Stimulated activated CD4-positive, alpha-beta T cell treated with anti-CD3 and anti-CD28 coated beads, Interleukin-1b, Interleukin-23, amount 100 ng/mL, for 1 hour (primary cell): ENCODE results near the gene ITPRIPL2.

Experiments
- DNase-seq, 2 donors: peaks; one replicate each; pipeline ENCODE4 v3.0.0-alpha.2; 2020; ENCODE audit warnings: low read depth in 2 of 2

The ITPRIPL2 gene

GRCh38 chr16:19142939-19143598 is 29.3 kb downstream of the ITPRIPL2 start:
- DNase-seq, result no peak

GRCh38 chr16:19143599-19143956 is 29.8 kb downstream of the ITPRIPL2 start:
- no peak for DNase-seq

DNA sequence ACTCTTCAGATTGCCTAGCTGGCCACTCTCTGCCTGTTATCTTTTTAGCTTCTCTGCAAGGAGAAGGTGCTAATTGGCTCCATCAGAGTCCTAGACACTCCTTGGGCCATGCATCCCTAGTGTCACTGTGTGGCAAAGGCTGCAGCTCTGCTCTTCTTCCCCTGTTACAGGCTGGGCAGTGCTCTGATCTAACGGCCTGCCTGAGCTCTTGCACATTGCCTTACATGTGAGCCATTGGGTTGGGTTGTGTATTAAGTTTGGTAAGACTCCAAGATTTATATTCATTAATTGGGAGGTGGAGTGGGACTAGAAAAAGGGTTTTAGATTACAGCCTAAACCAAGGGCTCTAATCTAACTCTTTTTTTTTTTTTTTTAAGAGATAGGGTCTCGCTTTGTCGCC is 31.2 kb downstream of the ITPRIPL2 start:
- no peak for DNase-seq

DNA sequence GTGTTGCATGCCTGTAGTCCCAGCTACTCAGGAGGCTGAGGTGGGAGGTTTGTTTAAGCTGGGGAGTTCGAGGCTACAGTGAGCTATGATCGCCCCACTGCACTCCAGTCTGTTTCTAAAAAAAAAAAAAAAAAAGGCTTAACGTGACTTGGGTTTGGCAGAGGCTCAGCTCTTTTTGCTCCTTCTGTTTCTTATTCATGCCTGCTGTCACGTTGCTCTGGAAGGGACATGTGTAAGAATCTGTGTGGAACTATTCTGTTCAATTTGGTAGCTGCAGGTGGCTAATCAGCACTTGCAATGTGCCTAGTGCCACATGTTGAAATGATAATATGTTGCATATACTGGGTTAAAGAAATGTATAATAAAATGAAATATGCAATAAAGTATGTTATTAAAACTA is 33.4 kb downstream of the ITPRIPL2 start:
- DNase-seq, result no peak

DNA sequence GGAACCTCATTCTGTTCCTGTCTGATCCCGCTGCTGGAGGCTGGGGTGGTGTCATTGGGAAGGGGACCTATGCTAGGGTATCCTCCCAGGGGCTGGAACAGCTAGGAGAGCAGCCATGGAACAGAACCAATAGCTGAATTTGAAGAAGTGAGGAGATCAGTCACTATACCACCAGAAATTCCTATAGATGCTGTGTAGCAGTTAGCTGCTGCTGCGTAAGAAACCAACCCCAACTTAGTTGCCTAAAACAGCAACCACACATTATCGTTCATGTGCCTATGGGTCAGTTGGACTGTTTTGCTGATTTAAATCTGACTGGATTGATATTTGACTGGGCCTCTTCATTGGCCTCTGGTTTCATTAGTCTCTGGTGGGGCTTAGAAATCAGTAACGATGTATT is 33.9 kb downstream of the ITPRIPL2 start:
- no peak for DNase-seq

GRCh38 chr16:19148189-19148588 is 34.4 kb downstream of the ITPRIPL2 start:
- DNase-seq, result no peak

DNA sequence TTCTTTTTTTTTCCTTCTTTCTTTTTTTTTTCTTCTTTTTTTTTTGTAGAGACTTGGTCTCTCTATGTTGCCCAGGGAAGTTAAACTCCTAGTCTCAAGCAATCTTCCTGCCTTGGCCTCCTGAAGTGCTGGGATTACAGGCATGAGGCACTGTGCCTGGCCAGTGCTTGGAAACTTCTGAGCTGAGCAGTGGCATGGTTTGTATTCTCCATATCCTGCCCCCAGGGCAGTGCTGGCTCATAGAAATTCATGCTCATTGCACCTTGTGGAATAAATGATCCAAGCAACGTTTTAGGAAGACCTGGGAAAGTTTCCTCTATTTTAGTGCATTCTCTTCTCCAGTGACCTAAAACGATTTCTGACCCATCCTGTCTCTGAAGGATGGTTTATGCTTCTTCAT is 37.5 kb downstream of the ITPRIPL2 start:
- DNase-seq, result no peak

DNA sequence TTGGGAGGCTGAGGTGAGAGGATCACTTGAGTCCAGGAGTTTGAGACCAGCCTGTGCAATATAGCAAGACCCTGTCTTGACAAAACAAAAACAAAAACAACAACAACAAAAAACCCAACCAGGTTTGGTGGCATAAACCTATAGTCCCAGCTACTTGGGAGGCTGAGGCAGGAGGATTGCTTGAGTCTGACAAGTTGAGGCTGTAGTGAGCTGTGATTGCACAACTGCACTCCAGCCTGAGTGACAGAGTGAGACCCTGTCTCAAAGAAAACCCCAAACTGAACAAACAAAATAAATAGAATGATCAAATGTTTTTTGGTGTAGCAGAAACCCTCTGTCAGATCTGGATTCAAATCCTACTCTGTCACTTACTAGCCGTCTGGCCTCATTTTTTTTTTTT is 38.3 kb downstream of the ITPRIPL2 start:
- DNase-seq, result no peak

- no peak for DNase-seq
Measured at GRCh38 chr16:19153876-19154275, 40.1 kb downstream of the ITPRIPL2 start.

DNA sequence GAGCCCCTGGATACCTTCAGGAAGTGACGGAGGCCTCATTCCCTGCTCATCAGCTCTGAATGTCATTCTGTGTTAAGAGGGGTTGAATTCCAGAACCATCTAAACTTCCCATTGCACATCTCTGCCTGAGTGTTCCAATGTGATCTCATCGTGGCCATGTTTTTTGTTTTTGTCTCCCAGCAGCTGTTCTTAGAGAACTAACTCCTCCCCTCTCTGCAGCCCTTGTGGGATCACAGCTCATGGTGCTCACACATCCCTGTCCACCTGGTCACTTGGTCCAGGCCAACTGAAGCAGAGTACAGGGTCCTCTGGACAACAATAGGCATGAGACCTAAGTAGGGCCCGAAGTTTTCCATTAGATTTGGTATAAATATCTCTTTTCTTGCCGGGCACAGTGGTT is 48.3 kb downstream of the ITPRIPL2 start:
- DNase-seq, result no peak

- DNase-seq, result no peak
Measured at GRCh38 chr16:19163215-19163614, 49.5 kb downstream of the ITPRIPL2 start.

- no peak for DNase-seq
Measured at GRCh38 chr16:19164285-19164684, 50.5 kb downstream of the ITPRIPL2 start.

GRCh38 chr16:19165101-19165500 is 51.3 kb downstream of the ITPRIPL2 start:
- no peak for DNase-seq

DNA sequence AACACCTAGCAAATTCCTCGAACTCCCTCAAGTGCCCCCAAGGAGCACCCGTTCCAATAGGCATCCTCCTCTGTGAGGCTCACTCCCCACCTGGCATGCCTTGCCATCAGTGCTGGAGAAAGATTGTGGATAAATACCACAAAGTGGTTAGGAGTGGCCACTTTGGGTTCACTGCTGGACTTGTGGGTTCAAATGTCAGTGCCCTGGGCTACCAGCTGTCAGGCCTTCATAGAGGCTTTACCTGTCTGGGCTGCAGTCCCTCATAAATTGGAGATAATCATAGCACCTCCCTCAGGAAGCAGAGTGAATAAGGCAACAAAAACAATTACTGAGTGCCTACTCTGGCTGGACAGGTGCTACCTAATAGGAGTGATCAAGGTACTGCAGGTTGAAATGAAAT is 52.7 kb downstream of the ITPRIPL2 start:
- DNase-seq, result no peak

DNA sequence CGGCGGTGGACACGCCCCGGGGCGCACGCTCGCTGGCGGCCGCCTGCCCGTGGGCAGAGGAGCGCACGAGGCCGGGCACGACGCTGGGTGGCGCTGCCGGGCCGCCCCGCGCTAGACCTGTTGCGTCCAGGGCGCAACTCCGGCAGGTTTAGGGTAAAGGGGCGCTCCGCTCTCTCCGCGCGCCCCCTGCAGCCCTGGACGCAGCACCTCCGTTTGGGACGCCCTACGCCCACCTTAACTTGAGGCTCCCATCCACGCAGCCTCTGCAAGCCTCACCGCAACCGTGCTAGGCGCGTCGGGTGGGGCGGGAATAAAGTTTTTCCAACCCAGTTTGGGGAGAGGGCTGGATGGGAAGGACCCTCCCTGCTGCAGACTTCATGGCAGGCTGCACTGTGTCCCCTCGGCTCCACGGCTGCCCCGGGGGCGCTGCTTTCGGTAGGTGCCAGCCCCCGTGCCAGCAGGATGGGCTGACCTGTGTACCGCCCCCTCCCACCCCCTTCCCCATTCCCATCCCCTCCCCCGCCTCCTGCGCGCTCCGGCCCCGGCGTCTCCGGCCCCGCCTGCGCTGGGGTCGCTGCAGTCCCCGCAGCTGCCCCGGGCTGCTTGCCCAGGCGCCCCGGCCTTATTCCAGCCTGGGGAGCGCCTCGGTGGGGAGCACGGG is 54.1 kb downstream of the ITPRIPL2 start, which contains the start of gene SYT17:
SYT17 (plus strand) TSS at position 531 of the 661 bp plus-strand sequence. CDS start 407 bp downstream, outside the sequence.
- no peak for DNase-seq

- no peak for DNase-seq
Measured at GRCh38 chr16:19168371-19169081, 54.8 kb downstream of the ITPRIPL2 start.

DNA sequence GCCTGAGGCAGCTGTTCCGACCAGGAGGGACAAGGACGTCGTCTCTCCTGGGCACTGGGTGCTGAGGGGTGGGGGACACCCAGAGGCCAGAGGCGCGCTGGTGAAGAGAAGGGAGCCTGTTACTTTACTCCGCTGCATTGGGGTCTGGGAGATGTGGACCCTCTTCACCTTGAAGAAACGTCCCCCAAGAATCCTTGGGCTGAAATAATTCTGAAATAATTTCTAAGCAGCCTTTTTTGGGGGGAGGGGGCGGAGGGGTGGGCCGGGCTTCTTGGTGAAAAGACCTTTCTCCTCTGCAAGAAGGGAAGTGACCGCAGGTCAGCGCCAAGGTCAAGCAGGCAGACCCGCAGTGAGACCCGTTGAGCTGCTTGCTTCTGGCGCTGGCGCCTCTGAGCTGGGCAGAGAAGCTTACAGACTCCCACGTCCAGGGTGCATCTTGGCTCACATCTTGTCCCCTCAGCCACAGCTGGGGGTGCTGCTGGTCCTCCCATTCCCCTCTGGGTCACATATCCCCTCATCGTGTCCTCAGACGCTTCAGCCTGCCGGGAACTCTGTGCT is 55.4 kb downstream of the ITPRIPL2 start:
- no peak for DNase-seq

DNA sequence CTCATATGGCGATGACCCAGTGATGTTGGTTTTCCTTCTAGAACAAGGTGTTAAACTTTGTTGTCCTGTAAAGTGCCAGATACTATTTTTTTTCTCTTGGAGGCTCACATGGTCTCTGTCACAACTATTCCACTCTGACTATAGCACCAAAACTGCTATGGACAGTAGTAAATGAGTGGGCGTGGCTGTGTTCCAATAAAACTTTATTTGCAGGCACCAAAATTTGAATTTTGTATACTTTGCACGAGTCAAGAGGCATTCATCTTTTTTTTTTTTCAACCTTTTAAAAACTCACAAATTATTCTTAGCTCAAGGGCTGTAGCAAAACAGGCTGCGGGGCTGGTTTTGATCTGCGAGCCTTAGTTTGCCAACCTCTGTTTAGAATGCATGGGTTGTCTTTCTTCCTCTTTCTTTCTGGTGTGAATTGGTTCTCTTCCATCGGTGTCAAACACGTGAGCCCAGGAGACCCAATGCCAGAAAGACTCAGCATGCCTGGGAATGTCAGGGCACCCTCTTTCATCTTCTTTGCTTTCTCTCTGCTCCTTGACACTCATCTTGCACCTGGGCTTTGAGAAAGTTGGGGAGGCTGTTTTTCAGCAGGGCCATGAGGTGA is 56.4 kb downstream of the ITPRIPL2 start:
- no peak for DNase-seq
